K562 (cell line): Measurements from ENCODE around the gene GVQW3.

Experiments used
- LEF1 ChIP-seq: fragments of 450-650 bp; IDR thresholded peaks from 2 replicates; pipeline ENCODE4 v1.6.1; 2016; ENCODE audit warnings: mild to moderate bottlenecking
- SRF ChIP-seq, 2 experiments: fragments of 250-450, 450-650 bp in 1 of 2; sonication (Bioruptor Pico) in 1 of 2; sonication (generic) in 1 of 2; formaldehyde crosslinking; IDR thresholded peaks; 2 replicates each; pipeline versions ENCODE4 v1.5.0 to v1.5.1; 2020 to 2022; ENCODE audit warnings: mild to moderate bottlenecking in 1 of 2, missing genetic modification reagents in 1 of 2
- TAF1 ChIP-seq: IDR thresholded peaks from 2 replicates; pipeline ENCODE4 v1.6.1; 2011; ENCODE audit warnings: mild to moderate bottlenecking, low read length, moderate library complexity; ENCODE audit not compliant: insufficient read depth, control insufficient read depth, severe bottlenecking; ENCODE audit errors: extremely low read depth
- TCF7L2 ChIP-seq: fragments of 150-350 bp; IDR thresholded peaks from 2 replicates; pipeline ENCODE4 v1.6.1; 2016; ENCODE audit warnings: low read depth, mild to moderate bottlenecking, low read length, moderate library complexity
- TCFL5 ChIP-seq: fragments of 250-450 bp; sonication (Bioruptor Pico); conservative IDR thresholded peaks from 2 replicates; pipeline ENCODE4 v1.6.1; 2021; ENCODE audit warnings: mild to moderate bottlenecking, moderate library complexity, matching md5 sums
- YY1 ChIP-seq, 3 experiments: IDR thresholded peaks; 2 replicates each; pipeline ENCODE4 v1.6.1; 2011; ENCODE audit warnings: low read length in 2 of 3, mild to moderate bottlenecking in 2 of 3, moderate library complexity in 2 of 3, borderline replicate concordance in 1 of 3, control low read depth in 1 of 3, low read depth in 1 of 3; ENCODE audit not compliant: insufficient read depth in 3 of 3, insufficient replicate concordance in 2 of 3, control insufficient read depth in 1 of 3, insufficient read length in 1 of 3; ENCODE audit errors: extremely low read depth in 1 of 3
- ZNF124 ChIP-seq: sonication (generic); formaldehyde crosslinking; IDR thresholded peaks from 2 replicates; pipeline ENCODE4 v1.8.1; 2022; ENCODE audit warnings: missing genetic modification reagents
- ZNF274 ChIP-seq: IDR thresholded peaks from 2 replicates; pipeline ENCODE4 v1.6.1; 2011; ENCODE audit warnings: low read depth, mild to moderate bottlenecking, low read length, moderate library complexity, borderline replicate concordance
- TF ChIP-seq, protein P1 (sequence below), 3 experiments: IDR thresholded peaks in 2 of 3; conservative IDR thresholded peaks in 1 of 3; 2 replicates each; pipeline ENCODE4 v1.5.1; 2011 to 2012; ENCODE audit warnings: low read length in 3 of 3, mild to moderate bottlenecking in 3 of 3, control low read depth in 2 of 3, improper control_type of control experiment in 1 of 3, inconsistent platforms in 1 of 3, low read depth in 1 of 3, mixed read lengths in 1 of 3, moderate library complexity in 1 of 3; ENCODE audit not compliant: insufficient read depth in 2 of 3

DNA sequence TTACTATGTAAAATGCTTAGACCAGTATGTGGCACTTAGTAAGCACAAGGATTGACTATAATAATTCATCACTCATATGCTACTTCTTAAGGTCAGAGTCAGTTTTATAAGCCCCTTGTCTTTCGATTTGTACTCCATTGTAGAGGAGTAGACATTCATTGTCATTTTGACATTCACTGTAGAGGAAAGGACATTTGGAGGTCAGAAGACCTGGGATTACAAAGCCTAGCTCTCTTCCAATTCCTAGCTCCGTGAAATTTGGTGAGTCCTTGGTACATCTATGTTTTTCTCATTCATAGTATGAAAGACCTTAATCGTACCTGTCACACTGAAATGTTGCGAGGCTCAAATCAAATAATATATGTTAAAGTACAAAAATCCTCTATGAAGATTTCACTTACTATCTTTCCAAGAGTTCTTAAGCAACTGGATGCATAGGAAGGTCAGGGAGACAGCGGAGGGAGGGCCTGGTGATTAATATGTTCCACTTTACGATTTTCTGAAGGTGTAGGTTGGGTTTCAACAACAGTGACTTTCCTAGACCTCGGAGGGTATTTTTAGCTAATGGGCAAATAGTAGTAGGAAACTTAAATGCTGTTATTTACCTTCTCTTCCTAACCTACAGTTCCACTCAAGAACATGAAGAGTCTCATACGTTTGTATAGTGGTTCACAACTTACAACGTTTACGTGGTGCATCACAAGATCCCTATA, 62.3 kb downstream of the GVQW3 start:
- TF ChIP-seq TCFL5 (no peak), TAF1 (no peak), LEF1 (no peak), YY1 (IDR thresholded peaks at IDR 0.05; ENCODE audit: borderline replicate concordance in 1 of 3, control insufficient read depth in 1 of 3, extremely low read depth in 1 of 3, insufficient read depth in 3 of 3, insufficient read length in 1 of 3, insufficient replicate concordance in 2 of 3, low read depth in 1 of 3, low read length in 2 of 3) (no peak), ZNF124 (CRISPR knock-in tag) (no peak), TCF7L2 (no peak), ZNF274 (no peak), SRF (CRISPR knock-in tag; IDR thresholded peaks at IDR 0.05) (no peak)
- TF ChIP-seq, protein P1, sequence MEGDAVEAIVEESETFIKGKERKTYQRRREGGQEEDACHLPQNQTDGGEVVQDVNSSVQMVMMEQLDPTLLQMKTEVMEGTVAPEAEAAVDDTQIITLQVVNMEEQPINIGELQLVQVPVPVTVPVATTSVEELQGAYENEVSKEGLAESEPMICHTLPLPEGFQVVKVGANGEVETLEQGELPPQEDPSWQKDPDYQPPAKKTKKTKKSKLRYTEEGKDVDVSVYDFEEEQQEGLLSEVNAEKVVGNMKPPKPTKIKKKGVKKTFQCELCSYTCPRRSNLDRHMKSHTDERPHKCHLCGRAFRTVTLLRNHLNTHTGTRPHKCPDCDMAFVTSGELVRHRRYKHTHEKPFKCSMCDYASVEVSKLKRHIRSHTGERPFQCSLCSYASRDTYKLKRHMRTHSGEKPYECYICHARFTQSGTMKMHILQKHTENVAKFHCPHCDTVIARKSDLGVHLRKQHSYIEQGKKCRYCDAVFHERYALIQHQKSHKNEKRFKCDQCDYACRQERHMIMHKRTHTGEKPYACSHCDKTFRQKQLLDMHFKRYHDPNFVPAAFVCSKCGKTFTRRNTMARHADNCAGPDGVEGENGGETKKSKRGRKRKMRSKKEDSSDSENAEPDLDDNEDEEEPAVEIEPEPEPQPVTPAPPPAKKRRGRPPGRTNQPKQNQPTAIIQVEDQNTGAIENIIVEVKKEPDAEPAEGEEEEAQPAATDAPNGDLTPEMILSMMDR (IDR thresholded peaks at IDR 0.05 in 2 of 3, conservative IDR thresholded peaks at IDR 0.05 in 1 of 3; ENCODE audit: insufficient read depth in 2 of 3, low read depth in 1 of 3, low read length in 3 of 3): no peak
